HG03342 (cell line): ENCODE measurements around the gene SEMA4A.
A peak's percentile ranks its signal among the peaks of the same experiment; 100 is the strongest.

Experiments
- ATAC-seq: cut with Tn5 transposase; IDR thresholded peaks from one replicate; pipeline ENCODE4 v1.9.1; 2021; ENCODE audit warnings: mild to moderate bottlenecking, moderate library complexity; ENCODE audit not compliant: unreplicated experiment

SEMA4A gene

DNA sequence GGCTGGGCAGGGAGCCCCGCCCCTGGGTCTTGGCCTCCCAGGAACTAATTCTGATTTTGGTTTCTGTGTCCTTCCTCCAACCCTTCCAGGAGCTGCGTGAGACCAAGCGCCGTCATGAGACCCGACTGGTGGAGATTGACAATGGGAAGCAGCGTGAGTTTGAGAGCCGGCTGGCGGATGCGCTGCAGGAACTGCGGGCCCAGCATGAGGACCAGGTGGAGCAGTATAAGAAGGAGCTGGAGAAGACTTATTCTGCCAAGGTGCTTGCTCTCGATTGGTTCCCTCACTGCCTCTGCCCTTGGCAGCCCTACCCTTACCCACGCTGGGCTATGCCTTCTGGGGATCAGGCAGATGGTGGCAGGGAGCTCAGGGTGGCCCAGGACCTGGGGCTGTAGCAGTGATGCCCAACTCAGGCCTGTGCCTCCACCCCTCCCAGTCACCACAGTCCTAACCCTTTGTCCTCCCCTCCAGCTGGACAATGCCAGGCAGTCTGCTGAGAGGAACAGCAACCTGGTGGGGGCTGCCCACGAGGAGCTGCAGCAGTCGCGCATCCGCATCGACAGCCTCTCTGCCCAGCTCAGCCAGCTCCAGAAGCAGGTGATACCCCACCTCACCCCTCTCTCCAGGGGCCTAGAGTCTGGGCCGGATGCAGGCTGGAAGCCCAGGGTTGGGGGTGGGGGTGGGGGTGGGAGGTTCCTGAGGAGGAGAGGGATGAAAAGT lies 18.5 kb upstream of the SEMA4A start:
- ATAC-seq: no peak

DNA sequence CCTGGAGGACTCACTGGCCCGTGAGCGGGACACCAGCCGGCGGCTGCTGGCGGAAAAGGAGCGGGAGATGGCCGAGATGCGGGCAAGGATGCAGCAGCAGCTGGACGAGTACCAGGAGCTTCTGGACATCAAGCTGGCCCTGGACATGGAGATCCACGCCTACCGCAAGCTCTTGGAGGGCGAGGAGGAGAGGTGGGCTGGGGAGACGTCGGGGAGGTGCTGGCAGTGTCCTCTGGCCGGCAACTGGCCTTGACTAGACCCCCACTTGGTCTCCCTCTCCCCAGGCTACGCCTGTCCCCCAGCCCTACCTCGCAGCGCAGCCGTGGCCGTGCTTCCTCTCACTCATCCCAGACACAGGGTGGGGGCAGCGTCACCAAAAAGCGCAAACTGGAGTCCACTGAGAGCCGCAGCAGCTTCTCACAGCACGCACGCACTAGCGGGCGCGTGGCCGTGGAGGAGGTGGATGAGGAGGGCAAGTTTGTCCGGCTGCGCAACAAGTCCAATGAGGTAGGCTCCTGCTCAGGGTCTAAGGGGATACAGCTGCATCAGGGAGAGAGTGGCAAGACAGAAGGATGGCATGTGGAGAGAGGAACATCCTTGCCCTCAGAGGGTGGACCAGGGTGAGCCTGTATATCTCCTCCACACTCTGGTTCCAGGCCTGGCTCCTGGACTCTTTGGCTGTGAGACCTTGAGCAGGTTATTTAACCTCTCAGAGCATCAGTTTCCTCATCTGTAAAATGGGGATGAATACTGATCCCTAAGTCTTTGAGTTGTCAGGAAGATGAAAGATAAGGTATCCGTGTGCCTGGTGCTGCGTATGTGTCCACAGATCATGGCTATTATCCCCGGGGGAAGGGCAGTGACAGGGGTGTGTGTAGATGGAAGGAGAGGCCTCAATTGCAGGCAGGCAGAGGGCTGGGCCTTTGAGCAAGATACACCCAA lies 17.2 kb upstream of the SEMA4A start:
- ATAC-seq: no peak

DNA sequence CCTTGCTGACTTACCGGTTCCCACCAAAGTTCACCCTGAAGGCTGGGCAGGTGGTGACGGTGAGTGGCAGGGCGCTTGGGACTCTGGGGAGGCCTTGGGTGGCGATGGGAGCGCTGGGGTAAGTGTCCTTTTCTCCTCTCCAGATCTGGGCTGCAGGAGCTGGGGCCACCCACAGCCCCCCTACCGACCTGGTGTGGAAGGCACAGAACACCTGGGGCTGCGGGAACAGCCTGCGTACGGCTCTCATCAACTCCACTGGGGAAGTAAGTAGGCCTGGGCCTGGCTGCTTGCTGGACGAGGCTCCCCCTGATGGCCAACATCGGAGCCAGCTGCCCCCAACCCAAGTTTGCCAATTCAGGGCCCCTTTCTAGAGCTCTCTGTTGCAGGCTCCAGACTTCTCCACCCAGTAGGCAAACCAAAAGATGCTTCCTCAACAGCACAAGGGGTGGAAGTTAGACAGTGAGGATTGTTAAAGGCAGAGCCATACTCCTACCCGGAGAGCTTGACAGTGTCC lies 16.4 kb upstream of the SEMA4A start:
- no peak for ATAC-seq

DNA sequence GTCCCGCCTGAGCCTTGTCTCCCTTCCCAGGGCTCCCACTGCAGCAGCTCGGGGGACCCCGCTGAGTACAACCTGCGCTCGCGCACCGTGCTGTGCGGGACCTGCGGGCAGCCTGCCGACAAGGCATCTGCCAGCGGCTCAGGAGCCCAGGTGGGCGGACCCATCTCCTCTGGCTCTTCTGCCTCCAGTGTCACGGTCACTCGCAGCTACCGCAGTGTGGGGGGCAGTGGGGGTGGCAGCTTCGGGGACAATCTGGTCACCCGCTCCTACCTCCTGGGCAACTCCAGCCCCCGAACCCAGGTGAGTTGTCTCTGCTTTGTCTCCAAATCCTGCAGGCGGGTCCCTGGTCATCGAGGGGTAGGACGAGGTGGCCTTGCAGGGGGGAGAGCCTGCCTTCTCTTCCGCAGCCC lies 14.9 kb upstream of the SEMA4A start:
- no peak for ATAC-seq

DNA sequence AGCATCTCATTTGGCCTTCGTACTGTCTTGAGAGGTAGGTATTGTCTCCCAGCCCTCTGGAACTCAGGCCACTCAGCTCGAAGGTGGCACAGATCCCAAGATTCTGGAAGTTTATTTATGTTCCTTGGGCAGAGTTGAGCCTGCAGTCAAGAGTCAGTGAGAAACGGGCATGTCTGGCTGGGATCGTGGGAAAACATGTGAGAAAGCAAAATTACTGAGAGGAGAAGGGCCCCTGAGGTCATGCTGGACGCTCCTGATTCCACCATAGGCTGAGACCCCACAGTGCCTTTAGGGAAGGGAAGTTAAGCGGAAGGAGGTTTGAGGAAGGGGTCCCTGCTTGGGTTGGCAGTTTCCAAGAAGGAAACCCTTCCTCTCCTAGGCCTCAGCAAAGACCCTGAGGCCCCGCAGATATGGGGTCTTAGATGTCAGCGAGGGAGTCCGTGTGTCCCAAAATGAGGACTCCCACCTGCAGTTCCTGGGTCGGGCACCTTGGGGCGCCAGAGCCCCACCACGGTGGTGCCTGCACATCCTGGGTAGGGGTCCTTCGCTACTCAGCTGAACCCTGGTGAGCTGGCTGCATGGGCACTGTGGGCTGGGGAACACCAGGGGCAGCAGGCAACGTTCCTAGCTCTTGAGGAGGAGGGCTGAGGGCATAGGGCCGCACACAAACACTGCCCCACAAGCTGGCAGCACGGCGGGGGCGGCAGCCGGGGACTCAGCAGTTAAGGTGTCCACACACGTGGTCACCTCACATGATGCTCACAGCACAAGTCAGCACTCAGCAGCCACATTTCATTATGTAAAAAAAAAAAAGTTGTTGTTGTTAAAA lies 12.3 kb upstream of the SEMA4A start:
- no peak for ATAC-seq

DNA sequence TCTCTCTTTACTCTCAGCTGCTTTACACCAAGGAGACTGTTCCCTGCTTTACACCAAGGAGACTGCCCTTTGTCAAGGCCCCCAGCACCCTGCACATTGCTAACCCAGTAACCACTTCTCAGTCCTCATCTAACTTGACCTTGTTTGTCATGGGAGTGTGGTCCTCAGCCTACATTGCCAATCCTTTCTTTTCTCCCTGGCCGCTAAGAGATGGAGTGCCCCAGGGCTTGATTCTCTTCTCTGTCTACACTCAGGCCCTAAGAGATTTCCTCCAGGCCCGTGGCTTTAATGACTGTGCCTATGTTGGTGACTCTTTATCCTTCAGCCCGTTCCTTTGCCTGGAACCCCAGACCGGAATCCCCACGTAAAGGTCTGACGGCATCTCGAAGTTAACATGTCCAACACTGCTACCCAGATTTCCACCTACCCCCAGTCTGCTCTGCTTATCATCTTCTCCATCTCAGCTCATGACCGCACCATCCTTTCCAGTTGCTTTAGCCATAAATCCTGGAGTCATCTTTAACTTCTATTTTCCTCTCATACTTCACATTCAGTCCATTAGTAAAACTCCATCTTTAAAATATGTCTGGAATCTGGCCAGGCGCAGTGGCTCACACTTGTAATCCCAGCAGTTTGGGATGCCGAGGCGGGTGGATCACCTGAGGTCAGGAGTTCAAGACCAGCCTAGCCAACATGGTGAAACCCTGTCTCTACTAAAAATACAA lies 9.5 kb upstream of the SEMA4A start:
- no peak for ATAC-seq

DNA sequence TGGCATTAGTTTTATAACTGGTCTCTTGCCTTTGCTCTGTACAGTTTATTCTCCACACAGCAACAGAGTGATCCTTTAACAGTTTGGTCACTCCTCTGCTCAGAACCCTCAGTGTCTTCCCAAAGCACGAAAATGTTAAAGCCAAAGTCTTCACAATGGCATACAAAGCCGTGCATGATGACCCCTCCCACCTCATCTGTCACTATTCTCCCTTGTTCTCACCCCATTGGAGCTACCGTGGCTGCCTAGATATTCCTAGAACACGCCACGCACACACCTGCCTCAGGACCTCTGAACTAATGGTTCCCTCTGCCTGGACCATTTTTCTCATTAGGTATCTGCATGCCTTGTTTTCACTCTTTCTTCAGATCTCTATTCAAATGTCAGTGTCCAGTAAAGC lies 8.6 kb upstream of the SEMA4A start:
- no peak for ATAC-seq

DNA sequence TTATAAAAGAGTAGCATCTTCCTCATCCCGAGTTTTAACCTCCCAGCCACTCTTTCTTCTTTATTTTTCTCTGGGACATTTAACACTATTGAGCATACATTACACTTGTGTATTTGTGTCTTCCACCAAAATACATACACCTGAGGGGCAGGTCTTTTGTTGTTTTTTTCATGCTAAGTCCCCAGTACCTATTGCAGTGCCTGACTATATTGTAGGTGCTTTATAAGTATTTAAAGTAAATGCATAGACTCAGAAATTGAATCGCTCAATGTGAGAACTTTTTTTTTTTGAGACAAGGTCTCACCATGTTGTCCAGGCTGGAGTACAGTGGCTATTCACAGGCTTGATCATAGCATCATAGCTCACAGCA lies 7.8 kb upstream of the SEMA4A start:
- ATAC-seq: no peak

DNA sequence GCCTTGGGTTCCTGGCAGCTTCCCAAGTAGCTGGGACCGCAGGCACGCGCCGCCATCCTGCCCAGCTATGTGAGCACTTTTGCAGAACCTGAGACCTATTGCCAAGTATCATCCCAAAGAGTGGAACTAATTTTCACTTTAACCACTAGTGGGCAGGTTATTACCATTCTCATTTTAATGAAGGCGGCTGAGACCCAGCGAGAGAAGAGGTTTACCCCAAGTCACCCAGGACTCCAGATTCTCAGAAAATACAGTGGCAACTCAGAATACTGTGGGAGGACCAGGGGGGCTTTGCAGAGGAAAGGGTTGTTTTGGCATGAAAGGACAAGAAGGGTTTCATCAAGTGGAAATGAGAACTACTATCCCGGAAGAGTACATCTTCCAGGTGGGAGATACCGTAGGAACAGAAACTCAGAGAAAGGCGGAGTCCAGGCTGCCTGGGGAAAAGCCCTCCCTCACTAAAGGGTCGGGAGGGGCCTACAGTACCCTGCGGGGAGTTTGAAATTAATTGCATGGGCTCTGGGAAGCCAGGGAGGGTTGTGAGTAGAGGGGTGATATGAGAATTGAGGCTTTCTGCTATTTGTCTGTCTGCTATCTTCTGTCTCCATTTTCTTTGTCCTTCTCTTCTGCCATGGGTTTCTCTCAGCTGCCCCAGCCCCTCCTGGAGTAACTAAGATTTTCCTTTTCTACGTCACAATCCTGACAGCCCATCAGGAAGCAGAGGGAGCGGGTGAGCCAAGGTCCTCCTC lies 7.2 kb upstream of the SEMA4A start:
- ATAC-seq: no peak

DNA sequence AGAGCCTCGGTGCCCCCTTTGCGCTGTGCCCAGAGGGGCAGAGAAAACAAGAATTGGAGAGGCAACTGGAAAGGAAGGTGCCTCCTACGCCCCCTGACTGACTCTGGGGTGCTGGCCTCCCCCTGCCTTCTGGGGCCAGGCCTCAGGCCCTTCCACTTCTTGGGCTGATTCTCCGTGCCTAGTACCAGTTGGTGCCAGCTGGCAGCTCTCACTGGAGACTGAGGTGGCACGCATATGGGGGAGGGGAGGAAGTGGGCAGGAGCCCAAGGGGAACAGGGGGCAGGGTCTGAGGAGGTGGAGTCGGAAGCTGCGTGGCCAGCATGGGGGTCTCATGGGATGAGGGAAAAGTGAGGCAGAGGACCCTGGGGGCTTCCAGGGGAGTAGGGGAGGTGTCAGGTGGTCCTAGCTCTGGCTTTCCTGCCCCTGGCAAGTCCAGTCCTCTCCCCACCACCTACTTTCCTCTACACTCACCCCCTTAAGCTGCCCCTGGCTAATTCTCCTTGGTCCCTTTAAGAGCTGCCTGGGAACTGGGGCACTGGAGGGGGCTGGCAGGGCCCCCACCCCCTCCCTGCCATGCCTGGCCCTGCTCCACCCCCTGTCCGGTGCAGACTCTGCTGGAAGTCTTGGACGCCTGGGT lies 6.5 kb upstream of the SEMA4A start:
- no peak for ATAC-seq

DNA sequence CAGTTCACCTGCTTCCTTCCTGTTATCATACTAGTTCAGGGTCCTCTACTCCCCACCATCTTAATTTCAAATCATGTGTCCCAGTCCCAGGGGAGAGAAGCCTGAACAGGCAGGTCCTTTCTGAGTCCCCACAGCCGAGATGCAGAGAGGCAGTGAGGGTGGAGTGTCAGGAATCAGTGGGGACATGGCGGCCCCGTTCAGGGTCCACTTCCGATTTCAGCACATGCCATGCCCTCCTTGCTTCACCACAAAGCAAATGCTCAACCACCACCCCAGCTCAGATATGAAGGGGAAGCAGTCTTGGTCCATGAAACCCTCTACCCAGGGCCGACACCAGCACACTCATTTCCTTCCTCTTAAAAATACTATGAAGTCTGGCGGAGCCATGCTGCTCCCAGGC lies 5.2 kb upstream of the SEMA4A start:
- ATAC-seq: no peak

DNA sequence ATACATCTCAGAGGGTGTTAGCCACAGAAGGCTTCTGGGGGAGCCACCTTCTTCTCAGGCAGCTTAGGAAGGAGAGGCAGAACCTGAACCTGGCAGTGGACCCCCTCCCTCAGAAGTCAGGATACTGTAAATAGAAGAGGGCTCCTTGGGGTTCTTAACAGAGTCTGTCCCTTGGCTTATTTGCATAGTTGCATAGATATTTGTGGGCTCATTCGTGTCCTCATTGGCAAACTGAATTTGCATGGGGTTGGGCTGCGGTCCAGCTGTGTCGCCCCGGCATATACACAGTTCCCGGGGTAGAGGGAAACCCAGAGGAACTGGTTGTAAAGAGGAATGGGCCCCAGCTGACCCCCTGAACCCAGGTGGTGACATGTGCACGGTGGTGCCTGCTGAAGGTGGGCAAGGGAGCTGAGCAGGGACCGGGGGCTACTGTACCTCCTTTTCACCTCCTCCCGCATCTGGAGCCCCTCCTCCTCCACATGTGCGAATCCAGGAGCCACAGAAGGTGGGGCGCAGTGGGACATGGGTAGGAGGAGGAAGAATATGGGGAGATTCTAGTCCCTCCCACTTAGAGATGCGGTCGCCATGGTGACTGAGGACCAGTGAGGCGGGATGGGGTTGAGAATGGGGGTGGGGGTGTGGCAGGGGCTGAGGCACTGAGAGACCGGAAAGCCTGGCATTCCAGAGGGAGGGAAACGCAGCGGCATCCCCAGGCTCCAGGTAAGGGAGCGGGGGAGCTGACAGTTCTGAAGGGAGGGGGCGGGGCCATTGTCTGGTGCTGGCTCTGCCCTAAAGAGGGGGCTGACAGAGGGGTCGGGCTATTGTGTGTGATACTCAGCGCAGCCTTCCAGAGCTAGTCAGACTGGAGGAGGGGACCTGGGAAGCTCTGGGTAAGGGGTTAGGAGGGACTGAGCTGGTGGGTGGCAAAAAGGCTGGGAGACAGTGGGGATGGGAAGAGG lies 3.7 kb upstream of the SEMA4A start:
- peak; percentile 50 for ATAC-seq

DNA sequence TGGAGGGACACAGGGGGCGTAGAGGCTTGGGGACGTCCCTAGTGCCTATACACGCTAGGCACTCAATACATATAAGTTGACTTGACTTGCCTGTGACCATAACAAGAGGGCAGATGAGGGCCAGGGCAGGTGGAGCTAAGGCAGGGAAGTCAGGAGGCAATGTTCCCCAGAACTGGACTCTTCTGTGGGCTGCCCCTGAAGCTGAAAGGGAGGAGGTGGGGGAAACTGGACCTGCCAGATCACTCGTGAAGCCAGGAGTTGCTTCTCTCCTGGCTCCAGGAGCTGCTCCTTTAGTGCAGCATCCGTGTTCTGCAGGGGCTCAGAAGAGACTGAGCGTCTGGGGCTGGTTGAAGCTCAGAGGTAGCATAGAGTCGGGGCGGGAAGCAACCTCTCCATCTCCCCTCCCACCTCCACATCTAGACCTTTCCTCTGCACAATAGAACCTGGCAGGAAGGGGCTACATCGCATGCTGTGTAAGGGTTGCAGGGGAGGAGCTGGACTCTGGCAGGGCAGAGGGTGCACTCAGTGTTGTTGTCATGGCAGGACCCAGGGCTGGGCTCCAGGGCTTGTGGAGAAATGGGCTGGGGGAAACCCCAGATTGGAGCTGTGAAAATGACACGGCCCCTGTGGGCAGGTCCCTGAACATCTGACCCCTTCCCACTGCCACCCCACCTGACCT lies 2.9 kb upstream of the SEMA4A start:
- ATAC-seq: no peak

DNA sequence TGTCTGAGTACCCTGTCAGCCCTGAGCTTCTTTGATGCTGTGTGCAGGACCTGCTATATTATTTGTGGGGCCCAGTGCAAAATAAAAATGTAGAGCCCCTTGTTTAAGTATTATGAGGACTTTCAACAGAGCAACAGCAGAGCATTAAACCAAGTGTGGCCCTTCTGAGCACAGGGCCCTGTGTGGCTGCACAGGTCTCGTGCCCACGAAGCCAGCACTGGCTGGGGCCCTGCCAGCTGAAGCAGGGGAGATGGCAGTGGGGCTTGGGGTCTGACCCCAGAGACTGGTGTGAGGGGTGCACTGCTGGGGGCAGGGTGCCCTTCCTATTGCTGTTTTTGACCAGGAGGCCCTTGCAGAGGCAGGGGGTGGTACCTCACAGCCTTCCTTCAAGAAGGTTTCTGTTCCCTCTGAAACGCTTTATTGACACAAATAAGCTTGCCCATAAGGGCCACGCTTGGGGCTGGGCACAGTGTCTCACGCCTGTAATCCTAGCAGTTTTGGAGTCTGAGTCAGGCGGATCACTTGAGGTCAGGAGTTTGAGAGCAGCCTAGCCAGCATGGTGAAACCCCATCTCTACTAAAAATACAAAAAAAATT lies 2.2 kb upstream of the SEMA4A start:
- no peak for ATAC-seq

DNA sequence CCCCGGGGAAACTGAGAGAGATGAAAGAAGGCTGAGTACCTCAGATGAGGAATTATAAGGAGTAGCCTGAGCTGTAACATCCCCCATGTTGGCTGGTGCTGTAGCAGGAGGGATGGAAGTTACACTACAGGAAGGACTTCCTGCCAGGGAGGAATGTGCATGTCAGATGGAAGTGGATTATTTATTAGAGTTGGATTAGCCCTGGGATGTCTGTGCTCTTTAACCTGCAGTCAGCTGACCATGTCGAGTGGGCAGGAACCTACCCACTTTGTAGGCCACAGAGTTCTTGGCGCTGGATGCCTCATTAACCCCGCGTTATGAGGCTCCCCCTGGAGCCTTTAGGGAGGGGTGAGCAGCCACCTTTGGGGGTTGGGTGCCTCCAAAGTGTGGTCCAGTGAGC lies 757 bp upstream of the SEMA4A start:
- ATAC-seq: no peak

DNA sequence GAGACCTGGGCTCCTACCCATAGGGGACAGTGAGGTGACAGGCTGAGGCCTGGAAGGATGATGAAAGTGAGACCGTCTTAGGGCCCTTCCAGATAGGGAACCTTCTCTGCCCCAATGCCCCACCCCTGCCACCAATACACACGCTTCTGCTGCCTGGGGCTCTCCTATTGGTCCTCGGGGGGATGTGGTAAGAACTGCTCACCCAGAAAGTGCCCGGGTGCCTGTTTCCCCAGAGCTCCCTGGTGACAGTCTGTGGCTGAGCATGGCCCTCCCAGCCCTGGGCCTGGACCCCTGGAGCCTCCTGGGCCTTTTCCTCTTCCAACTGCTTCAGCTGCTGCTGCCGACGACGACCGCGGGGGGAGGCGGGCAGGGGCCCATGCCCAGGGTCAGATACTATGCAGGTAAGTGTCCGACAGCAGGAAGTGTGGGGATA lies 948 bp downstream of the SEMA4A start:
- peak; percentile 48 for ATAC-seq
